ENCODE data around the gene AKR1E2.
"Not testable (repeated sequence)": the region's sequence is repeated elsewhere in the genome, so short reads cannot be mapped to it uniquely, and the experiment has no call there.

AKR1E2 gene

DNA sequence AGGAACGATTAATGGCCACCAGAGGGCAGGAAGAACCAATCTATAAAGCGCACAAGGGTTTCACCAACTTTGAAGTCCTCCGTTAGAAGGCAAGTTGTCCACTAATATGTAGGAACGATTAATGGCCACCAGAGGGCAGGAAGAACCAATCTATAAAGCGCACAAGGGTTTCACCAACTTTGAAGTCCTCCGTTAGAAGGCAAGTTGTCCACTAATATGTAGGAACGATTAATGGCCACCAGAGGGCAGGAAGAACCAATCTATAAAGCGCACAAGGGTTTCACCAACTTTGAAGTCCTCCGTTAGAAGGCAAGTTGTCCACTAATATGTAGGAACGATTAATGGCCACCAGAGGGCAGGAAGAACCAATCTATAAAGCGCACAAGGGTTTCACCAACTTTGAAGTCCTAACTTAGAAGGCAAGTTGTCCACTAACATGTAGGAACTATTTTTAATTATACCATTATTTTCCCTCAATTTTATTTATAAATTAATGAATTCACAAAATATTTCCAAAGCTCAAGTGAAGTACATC is 10.3 kb upstream of the AKR1E2 start:
- DNase-seq = not testable (repeated sequence)

DNA sequence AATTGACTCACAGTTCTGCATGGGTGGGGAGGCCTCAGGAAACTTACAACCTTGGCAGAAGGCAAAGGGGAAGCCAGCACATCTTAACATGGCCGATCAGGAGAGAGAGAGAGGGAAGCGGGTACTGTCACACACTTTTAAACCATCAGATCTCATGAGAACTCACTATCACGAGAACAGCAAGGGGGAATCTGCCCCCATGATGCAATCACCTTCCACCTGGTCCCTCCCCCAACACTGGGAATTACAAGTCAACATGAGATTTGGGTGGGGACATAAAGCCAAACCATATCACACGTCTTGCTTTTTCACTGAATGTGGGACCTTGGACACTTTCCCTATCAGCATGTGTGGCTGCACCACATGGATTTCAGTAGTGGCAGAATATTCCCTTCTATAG is 9.0 kb upstream of the AKR1E2 start:
- no peak for DNase-seq

DNA sequence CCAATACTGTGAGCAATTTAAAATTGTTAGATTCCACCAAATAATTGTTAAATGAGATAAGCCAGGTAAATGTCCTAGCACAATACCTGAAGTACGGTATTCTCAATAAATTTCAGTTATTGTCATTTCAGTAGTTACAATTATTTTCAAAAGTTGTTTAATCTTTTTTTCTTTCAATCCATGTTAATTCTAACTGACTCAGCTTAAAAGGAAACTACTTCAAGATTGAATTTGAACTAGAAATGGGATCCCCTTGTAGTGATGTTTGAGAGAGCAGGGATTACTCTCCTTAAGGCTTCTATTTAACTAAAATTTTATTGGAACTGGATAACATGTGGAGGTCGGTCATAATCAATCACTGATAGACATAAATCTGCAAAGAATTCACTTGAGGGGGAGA is 6.9 kb upstream of the AKR1E2 start:
- no peak for DNase-seq

DNA sequence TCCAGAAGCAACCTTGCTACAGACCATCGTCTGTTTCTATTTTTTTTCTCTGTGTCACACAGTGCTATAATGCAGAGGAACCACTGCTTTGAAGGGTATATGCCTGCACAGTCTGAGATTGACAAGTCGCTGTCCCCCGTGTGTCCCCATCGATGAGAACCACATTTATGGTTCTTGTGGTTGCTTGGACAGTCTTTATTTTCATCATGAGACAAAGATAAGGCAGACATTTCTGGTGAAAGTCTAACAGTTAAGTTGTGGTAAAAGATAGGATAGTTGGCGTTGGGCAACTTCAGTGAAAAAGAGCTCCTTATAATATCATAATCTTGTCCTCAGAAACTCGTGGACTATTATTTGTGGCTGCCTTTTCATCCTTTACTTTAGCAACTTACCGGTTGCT is 6.3 kb upstream of the AKR1E2 start:
- no peak for DNase-seq

DNA sequence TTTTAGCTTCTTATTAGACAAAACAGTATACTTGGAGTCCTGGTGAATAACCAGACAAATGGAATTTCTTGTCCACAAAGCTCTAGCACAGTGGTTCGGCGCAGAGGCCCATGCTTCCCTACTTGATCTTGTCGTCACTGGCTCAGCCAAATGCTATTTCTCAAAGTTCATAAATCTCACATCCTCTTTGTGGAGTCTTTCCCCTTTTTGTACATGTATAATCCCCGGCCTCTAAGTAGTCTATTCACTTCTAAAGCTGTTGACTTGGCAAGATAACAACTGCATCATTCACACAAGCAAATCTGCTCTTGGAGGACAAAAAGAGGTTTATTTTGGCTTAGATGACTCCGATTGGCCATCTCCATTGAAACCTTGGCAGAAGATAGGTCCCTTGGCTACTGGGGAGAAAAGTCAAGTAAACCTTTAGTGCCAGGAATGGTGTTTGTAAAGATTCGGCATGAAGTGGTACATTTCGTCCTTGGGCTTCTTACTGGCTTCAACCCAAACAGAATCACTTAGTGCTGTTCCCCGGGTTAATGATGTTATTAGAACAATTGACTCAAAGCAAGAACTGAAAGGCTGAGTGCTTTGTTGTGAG is 5.1 kb upstream of the AKR1E2 start:
- no peak for DNase-seq

DNA sequence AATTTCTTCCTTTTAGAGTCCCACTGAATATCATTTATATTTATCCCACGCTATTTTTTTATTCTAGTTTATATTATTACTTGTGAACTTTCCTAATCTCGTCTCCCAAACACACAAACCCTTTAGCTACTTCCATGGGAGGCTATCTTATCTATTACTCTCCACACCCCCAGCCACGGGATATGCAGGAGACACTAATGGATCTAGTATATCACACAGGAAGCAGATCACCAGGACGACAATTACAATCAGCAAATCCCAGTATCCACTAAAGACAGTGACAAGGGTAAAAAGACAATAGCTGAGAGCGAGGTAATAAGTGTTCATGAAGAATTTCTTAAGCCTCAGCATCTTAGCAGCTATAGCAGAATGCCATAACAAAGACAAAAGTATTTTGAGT is 3.8 kb upstream of the AKR1E2 start:
- DNase-seq = no peak

DNA sequence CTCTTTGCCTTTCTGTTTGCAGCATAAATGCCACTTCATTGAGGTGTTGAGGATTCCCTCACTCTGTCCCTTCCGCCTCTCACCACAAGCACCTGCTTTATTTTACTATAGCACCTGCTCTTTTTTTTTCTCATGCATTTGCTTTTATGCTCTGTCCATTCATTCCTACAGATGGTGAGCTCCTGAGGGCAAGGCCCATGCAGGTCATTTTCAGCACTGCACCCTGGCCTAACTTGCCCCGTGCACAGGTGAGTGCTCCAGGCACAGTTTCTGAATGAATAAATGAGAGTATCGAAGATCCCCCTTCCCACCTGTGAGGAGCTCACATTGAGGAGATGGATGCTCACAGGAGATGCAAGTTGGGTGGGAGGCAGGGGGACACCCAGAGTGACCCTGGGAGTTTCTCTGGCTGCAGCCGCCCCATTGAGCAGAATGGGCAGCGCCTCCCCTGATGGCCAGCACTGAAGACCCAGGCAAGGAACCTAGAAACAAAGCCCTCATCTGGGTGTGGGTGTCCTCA is 1.2 kb upstream of the AKR1E2 start:
- no peak for DNase-seq

DNA sequence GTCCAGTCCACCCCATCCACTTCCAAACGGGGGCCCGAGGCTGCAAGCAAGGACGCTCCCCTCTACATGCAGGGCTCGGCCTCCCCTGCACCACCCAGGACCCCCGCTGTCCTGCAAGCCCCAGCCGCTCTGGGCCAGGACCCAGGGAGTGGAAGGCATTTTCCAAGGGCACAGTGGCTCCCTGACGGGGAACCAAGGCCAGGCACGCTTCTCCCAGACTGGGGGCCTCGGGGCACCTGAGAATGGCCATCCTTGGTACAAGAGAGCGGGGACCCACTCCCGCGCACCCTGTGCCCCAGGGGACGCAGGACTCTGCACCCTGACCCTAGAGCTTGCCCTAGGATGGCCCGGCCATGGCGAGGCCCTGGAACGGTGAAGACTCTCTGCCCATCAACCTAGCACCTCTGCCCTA is 545 bp upstream of the AKR1E2 start:
- no peak for DNase-seq

DNA sequence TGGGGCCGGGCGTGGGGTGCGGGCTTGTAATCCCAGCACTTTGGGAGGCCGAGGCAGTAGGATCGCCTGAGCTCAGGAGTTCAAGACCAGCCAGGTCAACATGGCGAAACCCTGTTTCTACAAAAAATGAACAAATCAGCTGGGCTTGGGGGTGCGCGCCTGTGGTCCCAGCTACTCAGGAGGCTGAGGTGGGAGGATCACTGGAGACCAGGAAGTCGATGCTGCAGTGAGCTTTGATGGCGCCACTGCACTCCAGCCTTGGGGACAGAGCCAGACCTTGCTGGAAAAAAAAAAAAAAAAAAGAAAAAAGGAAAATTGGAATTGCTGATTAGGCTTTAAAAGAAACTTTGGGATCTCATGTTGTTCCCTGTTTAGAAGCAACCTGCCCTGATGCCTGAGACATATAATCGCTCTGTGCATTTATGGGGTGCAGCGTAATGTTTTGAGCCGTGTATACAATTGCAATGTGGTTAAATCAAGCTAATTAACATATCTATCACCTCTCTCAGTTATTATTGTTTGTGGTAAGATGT is 851 bp downstream of the AKR1E2 start:
- DNase-seq = no peak

DNA sequence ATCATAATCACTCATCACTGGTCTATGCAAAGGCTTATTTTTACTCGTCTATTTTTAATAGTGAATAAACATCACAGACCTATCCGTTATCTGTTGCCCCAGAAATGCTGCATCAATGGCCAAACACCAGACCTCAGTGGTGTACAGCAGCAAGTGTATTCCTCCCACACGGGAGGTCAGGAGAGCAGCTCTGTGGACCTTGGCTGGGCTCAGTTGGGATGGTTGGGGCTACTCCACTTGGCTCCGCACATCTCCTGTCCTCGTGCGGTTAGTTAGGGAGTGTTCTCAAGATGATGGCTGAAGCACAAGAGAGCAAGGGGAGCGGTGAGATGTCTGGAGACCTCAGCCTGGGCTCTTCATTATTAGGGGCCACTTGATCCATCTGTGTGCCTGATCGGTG is 2.0 kb downstream of the AKR1E2 start:
- DNase-seq = no peak

DNA sequence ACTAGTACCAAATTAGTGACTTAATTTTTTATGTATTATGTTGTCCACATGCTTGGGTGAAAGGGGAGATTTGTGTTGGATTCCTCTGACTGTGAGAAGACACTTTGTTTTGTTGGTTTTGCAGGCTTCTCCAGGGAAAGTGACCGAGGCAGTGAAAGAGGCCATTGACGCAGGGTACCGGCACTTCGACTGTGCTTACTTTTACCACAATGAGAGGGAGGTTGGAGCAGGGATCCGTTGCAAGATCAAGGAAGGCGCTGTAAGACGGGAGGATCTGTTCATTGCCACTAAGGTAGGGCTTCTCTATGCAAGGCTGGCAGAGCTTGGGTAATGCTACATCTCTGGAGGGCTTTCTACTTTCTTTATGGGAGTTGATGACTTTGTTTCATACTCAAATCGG is 4.5 kb downstream of the AKR1E2 start:
- no peak for DNase-seq

DNA sequence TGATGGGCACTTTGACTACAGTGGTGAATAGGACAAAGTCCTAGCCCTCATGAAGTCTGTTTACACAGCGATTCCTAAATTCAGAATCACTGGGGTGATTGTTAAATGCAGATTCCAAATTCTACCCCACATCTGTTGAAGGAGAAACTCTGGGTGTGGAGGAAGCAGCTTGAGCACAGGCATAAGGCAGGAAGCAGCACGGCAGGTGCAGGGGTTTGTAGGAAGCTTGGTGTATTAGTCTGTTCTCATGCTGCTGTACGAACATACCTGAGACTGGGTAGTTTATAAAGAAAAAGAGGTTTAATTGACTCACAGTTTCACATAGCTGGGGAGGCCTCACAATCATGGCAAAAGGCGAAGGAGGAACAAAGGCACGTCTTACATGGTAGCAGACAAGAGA is 5.1 kb downstream of the AKR1E2 start:
- DNase-seq = no peak

DNA sequence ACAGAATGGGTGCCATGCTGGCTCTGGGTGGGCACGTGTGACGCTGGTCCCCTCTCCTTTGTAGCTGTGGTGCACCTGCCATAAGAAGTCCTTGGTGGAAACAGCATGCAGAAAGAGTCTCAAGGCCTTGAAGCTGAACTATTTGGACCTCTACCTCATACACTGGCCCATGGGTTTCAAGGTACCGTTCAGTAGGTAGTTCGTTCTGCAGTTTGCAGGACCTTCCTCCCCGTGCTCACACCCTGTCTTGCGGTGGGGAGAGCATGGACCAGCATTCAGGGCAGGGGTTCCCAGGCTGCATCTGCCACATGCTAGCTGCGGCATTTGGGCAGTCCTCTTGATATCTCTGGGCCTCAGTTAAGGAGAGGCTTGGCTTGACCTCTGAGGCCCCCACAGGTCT is 7.3 kb downstream of the AKR1E2 start:
- DNase-seq = no peak

DNA sequence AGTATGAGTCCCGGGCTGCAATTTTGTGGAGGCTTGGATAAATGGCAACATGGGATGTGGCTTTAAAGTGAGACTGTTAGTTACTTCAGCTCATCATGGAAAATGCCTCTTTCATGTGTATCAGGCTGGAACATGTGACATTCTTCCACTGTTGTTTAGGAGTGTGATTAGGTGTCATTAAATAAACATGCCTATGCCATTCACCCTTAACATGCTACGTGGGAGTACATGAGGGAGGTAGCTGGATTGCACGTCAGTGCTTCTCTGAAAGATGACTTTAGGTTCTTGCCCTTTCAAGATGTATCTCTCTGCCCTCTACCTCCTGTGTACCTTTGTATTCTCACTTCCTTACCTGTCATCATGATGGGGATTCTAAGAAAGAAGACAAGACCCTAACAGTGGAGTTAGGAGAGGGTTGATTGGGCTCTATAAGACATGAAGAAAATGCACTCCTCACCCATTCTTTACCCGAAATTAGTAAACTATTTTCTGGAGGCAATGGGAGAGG is 8.9 kb downstream of the AKR1E2 start:
- DNase-seq = no peak

DNA sequence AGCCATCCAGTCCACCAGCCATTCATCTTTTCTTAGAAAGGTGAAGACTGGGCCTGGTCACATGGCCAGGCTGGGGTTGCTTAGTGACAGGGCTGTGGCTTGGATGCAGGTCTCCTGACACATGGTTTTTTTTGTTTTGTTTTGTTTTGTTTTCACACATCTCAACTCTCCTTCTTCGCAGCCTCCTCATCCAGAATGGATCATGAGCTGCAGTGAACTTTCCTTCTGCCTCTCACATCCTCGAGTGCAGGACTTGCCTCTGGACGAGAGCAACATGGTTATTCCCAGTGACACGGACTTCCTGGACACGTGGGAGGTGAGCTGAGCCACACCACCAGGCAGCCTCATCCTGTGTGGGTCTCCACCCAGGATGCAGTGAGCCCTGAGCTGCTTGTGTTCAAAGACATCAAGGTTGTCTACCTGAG is 9.5 kb downstream of the AKR1E2 start:
- no peak for DNase-seq

DNA sequence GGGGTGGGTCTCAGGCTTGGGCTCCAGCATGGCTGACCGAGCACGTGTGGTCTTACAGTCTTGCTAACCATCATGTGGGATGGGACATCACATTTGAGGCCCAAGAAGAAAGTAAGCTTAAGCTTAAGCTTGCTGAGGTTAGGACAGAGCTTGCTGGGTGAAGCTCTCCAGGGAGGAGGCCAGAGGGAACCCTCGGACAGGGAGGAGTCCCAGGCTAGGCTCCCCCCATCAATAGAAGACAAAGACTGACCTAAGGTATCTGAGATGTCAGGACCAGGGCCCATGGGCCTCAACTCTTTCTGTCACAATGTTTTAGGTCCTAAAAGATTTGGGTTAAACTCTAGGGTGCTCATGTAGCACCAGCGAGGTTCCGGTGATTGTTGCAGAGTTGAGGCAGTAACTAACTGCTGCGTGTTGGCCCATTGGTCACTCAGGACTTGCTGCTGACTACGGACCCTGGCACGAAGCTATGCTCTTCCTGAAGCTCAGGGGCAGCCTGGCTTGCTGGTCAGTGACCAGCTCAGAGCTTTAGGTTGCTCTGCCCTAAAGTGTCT is 10.5 kb downstream of the AKR1E2 start:
- no peak for DNase-seq

DNA sequence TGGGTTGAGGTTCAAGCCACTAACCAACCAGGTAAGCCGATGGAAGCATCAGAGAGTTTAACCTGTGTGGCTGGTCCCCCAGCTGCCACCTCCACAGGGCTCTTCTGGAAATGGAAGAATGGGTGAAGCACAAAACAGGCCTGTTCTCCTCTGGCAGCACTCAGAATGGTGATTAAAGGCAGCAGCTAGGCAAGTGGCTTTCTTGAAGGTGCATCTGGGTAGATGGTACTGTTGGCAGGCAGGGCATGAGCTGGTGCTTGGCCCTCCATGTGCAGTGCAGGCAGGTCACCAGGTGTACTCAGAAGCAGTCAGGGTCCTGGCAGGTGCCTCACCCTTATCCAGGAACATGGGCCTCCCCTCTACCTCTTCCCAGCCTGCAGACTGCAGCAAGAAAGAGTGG is 11.5 kb downstream of the AKR1E2 start:
- no peak for DNase-seq

DNA sequence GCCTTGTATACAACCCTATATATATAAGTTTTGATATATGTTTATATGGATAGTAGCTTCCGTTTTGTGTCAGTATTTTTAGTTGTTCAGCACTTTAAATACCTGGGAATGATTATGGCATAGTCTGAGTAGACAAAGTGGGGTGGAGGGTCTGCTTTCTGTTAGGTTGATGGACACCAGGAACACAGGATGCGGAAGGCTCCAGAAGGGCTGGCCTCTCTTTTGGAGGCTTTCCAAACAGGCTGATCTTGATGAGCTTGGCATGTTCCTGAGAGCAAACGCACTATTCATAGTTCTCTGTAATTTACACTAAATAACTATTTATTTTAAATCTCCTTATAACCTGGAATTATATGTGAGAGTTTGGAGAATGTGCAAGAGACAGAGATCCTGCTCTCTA is 12.7 kb downstream of the AKR1E2 start:
- no peak for DNase-seq

DNA sequence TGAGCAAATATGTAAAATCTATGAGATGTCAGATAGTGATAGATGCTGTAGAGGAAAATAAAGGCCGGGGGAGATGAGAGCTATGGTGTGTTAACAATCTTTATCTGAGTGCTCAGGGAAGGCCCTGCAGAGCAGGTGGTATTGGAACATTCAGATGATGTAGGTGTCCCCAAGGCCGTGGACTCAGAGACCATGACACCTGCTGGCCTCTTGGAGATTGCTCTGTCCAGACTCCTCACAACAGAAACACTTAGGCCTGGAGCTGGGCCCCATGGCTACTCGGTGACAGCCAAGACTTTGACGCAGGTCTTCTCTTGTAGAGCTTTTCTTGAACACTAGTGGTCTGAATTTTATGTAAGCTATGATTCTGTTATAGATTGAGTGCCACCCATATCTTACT is 13.3 kb downstream of the AKR1E2 start:
- DNase-seq = no peak

DNA sequence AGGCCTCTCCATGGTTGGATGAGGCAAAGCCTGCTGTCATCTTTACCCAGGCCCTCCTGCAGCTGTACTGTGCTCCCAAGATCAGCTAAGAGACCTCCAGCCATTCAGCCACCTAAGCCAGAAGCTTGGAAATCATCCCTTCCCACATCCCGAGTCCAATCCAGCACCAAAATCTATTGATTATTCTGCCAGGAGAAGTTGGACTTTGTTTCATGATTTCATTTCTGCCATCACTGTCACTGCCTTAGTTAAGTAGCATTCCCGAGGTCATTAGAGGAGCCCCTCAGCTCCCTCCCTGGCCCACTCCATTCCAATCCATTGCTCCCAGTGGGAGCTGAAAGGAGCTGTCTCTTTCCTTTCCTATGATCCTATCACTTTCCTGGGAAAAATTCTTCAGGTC is 14.1 kb downstream of the AKR1E2 start:
- no peak for DNase-seq

DNA sequence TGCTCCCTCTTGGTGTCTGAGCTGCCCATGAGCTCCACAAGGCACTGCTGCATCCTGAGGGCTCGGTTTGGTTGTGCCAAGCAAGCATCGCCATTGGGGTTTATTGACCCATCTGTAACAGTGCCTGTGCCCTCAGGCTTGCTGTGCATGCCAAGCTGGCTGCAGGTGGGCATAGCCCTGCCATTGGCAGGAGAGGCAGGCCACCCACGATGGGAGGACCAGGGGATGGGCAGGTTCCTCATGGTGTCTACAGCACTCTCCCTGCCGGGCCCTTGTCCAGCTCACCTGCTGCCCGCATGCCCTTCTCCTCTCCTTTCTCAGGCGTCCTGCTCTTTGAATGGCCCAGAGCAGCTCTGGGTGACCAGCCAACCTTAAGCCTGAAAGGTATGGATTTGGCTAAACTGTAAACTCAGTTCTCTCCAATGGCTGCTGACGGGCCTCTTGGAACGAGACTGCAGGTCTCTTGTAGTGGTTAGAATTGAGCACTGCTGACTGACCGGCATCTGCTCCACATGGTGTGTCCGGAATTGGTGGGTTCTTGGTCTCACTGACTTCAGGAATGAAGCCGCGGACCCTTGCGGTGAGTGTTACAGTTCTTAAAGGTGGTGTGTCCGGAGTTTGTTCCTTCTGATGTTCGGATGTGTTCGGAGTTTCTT is 17.6 kb downstream of the AKR1E2 start:
- DNase-seq = no peak

DNA sequence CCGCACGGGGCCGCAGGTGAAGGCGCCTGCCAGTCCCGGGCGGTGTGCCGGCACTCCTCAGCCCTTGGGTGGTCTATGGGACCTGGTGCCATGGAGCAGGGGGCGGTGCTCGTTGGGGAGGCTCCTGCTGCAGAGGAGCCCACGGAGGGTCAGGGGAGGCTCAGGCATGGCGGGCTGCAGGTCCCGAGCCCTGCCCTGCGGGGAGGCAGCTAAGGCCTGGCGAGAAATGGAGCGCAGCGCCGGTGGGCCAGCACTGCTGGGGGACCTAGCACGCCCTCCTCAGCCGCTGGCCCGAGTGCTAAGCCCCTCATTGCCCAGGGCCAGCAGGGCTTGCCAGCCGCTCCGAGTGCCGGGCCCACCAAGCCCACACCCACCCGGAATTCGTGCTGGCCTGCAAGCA is 18.9 kb downstream of the AKR1E2 start:
- no peak for DNase-seq

DNA sequence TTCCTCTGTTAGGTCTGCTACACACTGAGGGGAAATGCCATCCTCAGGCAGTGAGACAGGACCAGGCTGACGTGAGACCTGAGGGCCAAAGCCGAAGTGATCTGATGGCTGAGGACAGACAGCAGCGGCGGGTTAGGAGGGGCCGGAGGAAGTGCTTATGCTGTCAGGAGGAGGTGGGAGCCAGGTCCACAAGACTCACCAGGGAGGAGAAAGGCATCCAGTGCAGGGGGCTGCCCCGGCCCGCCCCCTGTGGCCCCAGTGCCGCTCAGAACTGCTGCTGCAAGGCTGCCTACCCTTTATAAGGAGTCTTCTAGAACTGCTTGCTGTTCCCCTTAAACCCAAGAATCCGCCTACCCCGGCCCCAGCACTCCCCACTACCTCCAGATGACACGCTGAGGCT is 19.8 kb downstream of the AKR1E2 start:
- DNase-seq = no peak

DNA sequence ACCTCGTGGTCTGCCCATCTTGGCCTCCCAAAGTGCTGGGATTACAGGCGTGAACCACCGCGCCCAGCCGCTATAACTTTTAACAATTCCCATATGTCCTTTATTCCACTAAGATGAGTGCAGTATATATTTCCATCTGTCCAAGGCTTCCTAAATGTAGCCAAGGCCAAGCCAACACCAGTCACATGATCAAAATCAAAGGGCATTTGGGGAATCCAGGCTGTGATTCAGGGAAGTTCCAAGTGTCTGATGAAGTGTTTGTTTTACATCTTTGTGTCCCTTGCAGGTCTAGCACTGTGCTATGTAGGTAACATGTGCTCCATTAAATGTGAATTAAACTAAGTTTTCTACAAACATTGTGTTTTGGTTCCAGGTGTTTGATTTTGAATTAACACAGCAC is 20.8 kb downstream of the AKR1E2 start:
- no peak for DNase-seq
